ENCODE results near the gene LMAN2.
A peak's percentile ranks its signal among the peaks of the same experiment; 100 is the strongest.

LMAN2 gene

GRCh38 chr5:177351392-177352329 is at the start of gene LMAN2:
Gene LMAN2 (minus strand): TSS chr5:177351668. CDS start chr5:177351647, 21 bp downstream.
- DNase-seq: peak; percentile 96

GRCh38 chr5:177399997-177400868 is 48.8 kb upstream of the LMAN2 start, which contains the start of gene PFN3:
Gene PFN3 (minus strand): TSS chr5:177400661. CDS start chr5:177400576, 85 bp downstream.
- DNase-seq: no peak

- no peak for DNase-seq
Observed at GRCh38 chr5:177397875-177398390, 46.5 kb upstream of the LMAN2 start.

GRCh38 chr5:177396807-177397206 is 45.3 kb upstream of the LMAN2 start:
- no peak for DNase-seq

GRCh38 chr5:177396078-177396477 is 44.6 kb upstream of the LMAN2 start:
- DNase-seq: no peak

GRCh38 chr5:177393990-177394389 is 42.5 kb upstream of the LMAN2 start:
- DNase-seq: no peak

- peak; percentile 61 to 64 for DNase-seq
Observed at GRCh38 chr5:177393206-177393765, 41.8 kb upstream of the LMAN2 start.

GRCh38 chr5:177392765-177393164 is 41.3 kb upstream of the LMAN2 start:
- no peak for DNase-seq

- peak; percentile 89 to 92 for DNase-seq
Observed at GRCh38 chr5:177390363-177391300, 39.2 kb upstream of the LMAN2 start.

GRCh38 chr5:177389241-177390169 is 38.0 kb upstream of the LMAN2 start:
- peak; percentile 25 to 51 for DNase-seq

GRCh38 chr5:177388521-177389052 is 37.1 kb upstream of the LMAN2 start:
- no peak for DNase-seq

- DNase-seq: no peak
Observed at GRCh38 chr5:177387405-177387804, 35.9 kb upstream of the LMAN2 start.

GRCh38 chr5:177386542-177386941 is 35.1 kb upstream of the LMAN2 start:
- DNase-seq: no peak

- no peak for DNase-seq
Observed at GRCh38 chr5:177385720-177386119, 34.3 kb upstream of the LMAN2 start.

- no peak for DNase-seq
Observed at GRCh38 chr5:177384134-177384533, 32.7 kb upstream of the LMAN2 start, which contains the start of gene SLC34A1. Gene SLC34A1 (plus strand): TSS chr5:177384434. CDS start chr5:177385742, 1,308 bp downstream.

- DNase-seq: no peak
Observed at GRCh38 chr5:177383181-177383580, 31.7 kb upstream of the LMAN2 start.

GRCh38 chr5:177382423-177383029 is 31.1 kb upstream of the LMAN2 start:
- peak; percentile 54 to 70 for DNase-seq

GRCh38 chr5:177380805-177381126 is 29.3 kb upstream of the LMAN2 start:
- DNase-seq: no peak
